Brain microvascular endothelial cell (primary cell): ENCODE results near the gene SOBP.

Experiments
- DNase-seq: peaks from one replicate; pipeline ENCODE4 v3.0.0-alpha.2; 2020
- H3K27ac ChIP-seq: fragments of 250-450 bp; sonication (Bioruptor Pico); 2 replicates; pipeline ENCODE4 v1.5.1; 2020; ENCODE audit warnings: mild to moderate bottlenecking, moderate library complexity
- H3K27me3 ChIP-seq: fragments of 250-450 bp; sonication (Bioruptor Pico); replicated peaks from 2 replicates; pipeline ENCODE4 v1.5.1; 2020; ENCODE audit warnings: mild to moderate bottlenecking
- H3K36me3 ChIP-seq: fragments of 250-450 bp; sonication (Bioruptor Pico); replicated peaks from 2 replicates; pipeline ENCODE4 v1.5.1; 2020; ENCODE audit warnings: mild to moderate bottlenecking
- H3K4me3 ChIP-seq: 2 replicates; pipeline ENCODE4 v1.5.1; 2011; ENCODE audit warnings: low read depth, mild to moderate bottlenecking, control low read depth, low read length, moderate library complexity
- CTCF ChIP-seq: IDR thresholded peaks from 2 replicates; pipeline ENCODE4 v1.5.1; 2011; ENCODE audit warnings: low read depth, mild to moderate bottlenecking, moderate library complexity, low read length, control low read depth, inconsistent platforms; ENCODE audit errors: missing control alignments
- in situ Hi-C: cut with HindIII; loops from 2 replicates; pipeline ENCODE4 v1.10.0; 2017; ENCODE audit warnings: low sequenced_read_pairs, low pct_ligation_motif_present

The SOBP gene

GRCh38 chr6:107563694-107564588 lies 74.0 kb downstream of the SOBP start:
- H3K4me3 ChIP-seq = no peak overlapping the region
- H3K27me3 ChIP-seq = no peaks in the 10 kb centered on the region
- no peak for DNase-seq
- H3K36me3 ChIP-seq = no peaks in the 10 kb centered on the region
- no peak overlapping the region for H3K27ac ChIP-seq
- in situ Hi-C loops = no loop called here
- TF ChIP-seq CTCF = no peak

GRCh38 chr6:107564589-107564951 lies 74.7 kb downstream of the SOBP start:
- DNase-seq = no peak
- in situ Hi-C loops = no loop called here
- H3K27ac ChIP-seq = no peak overlapping the region
- no peaks in the 10 kb centered on the region for H3K27me3 ChIP-seq
- no peak for TF ChIP-seq CTCF
- H3K36me3 ChIP-seq = no peaks in the 10 kb centered on the region
- no peak overlapping the region for H3K4me3 ChIP-seq

- Histone ChIP-seq H3K27ac (no peak overlapping the region), H3K4me3 (no peak overlapping the region), H3K27me3 (no peaks in the 10 kb centered on the region), H3K36me3 (no peaks in the 10 kb centered on the region)
- in situ Hi-C loops = no loop called here
- no peak for TF ChIP-seq CTCF
- no peak for DNase-seq
These were observed 75.3 kb downstream of the SOBP start for GRCh38 chr6:107565165-107565723.

- Histone ChIP-seq H3K27me3 (no peaks in the 10 kb centered on the region), H3K4me3 (no peak overlapping the region), H3K36me3 (no peaks in the 10 kb centered on the region), H3K27ac (no peak overlapping the region)
- no peak for DNase-seq
- TF ChIP-seq CTCF = no peak
- in situ Hi-C loops = no loop called here
These were observed 77.7 kb downstream of the SOBP start for GRCh38 chr6:107567643-107568042.

GRCh38 chr6:107569473-107569872 lies 79.6 kb downstream of the SOBP start:
- Histone ChIP-seq H3K4me3 (no peak overlapping the region), H3K27me3 (no peaks in the 10 kb centered on the region), H3K36me3 (no peaks in the 10 kb centered on the region), H3K27ac (no peak overlapping the region)
- no peak for DNase-seq
- in situ Hi-C loops = no loop called here
- TF ChIP-seq CTCF = no peak
